IMR-90 (cell line): Measurements from ENCODE around the gene PROKR2. TPM values are rescaled to one million over a fixed set of nuclear protein-coding genes. Genes with fewer than 3 reads are reported as not detected.

ENCODE experiments used
- ATAC-seq: fragments of 200-7000 bp; cut with Tn5 transposase; 2 replicates; pipeline ENCODE4 v1.9.1; 2020; ENCODE audit warnings: low read depth, mild to moderate bottlenecking, moderate library complexity
- BruUV-seq: library from RNA; stranded (reverse); fragments of 400-500 nt; replicated peaks from 2 replicates; lab custom pipeline; 2021; lab: Mats Ljungman, UMichigan
- CTCF ChIA-PET: fragments of 300-600 bp; formaldehyde crosslinking; extraction: SDS; loops from one replicate; lab custom pipeline; 2021; ENCODE audit warnings: antibody characterized with exemption; lab: Yijun Ruan, JAX
- POLR2A ChIA-PET: fragments of 300-600 bp; sonication (Branson Sonifier 250); formaldehyde crosslinking; loops from one replicate; lab custom pipeline; 2022; ENCODE audit warnings: antibody characterized with exemption; ENCODE audit not compliant: unreplicated experiment; lab: Charles Lee
- DNase-seq: peaks from one replicate; pipeline ENCODE4 v3.0.0; 2013
- H2AFZ ChIP-seq: replicated peaks from 2 replicates; pipeline ENCODE3; 2013; ENCODE audit warnings: low read length, mild to moderate bottlenecking; ENCODE audit not compliant: poor library complexity
- H2AK5ac ChIP-seq: 2 replicates; pipeline ENCODE4 v1.6.1; 2013; ENCODE audit warnings: low read depth, low read length, inconsistent platforms
- H2AK9ac ChIP-seq: replicated peaks from 2 replicates; pipeline ENCODE3; 2013; ENCODE audit warnings: mild to moderate bottlenecking, low read depth, low read length, moderate library complexity; ENCODE audit not compliant: poor library complexity
- H2BK120ac ChIP-seq: 2 replicates; pipeline ENCODE4 v1.6.1; 2013; ENCODE audit warnings: low read depth, low read length, inconsistent platforms
- H2BK15ac ChIP-seq: 3 replicates; pipeline ENCODE4 v1.6.1; 2013; ENCODE audit warnings: low read depth, low read length, inconsistent platforms
- H2BK20ac ChIP-seq: 2 replicates; pipeline ENCODE4 v1.6.1; 2013; ENCODE audit warnings: low read depth, mild to moderate bottlenecking, inconsistent platforms, low read length, moderate library complexity
- H2BK5ac ChIP-seq: 2 replicates; pipeline ENCODE4 v1.6.1; 2013; ENCODE audit warnings: mild to moderate bottlenecking, low read depth, low read length, inconsistent platforms; ENCODE audit not compliant: poor library complexity, severe bottlenecking
- H3K14ac ChIP-seq: replicated peaks from 2 replicates; pipeline ENCODE4 v1.6.1; 2013; ENCODE audit warnings: low read depth, low read length, inconsistent platforms
- H3K18ac ChIP-seq: 2 replicates; pipeline ENCODE4 v1.6.1; 2013; ENCODE audit warnings: low read depth, low read length, control low read depth
- H3K23ac ChIP-seq: 2 replicates; pipeline ENCODE4 v1.6.1; 2013; ENCODE audit warnings: low read depth, low read length, inconsistent platforms
- H3K27ac ChIP-seq: 2 replicates; pipeline ENCODE4 v1.5.1; 2013; ENCODE audit warnings: mild to moderate bottlenecking, control low read depth, low read length; ENCODE audit not compliant: insufficient read depth
- H3K27me3 ChIP-seq: 2 replicates; pipeline ENCODE4 v1.6.1; 2013; ENCODE audit warnings: low read length; ENCODE audit not compliant: control insufficient read depth, insufficient read depth
- H3K36me3 ChIP-seq: 2 replicates; pipeline ENCODE4 v1.6.1; 2013; ENCODE audit warnings: low read length, mixed read lengths; ENCODE audit not compliant: control insufficient read depth, insufficient read depth
- H3K4ac ChIP-seq: 2 replicates; pipeline ENCODE4 v1.6.1; 2013; ENCODE audit warnings: low read depth, low read length, inconsistent platforms
- H3K4me1 ChIP-seq: 2 replicates; pipeline ENCODE4 v1.6.1; 2013; ENCODE audit warnings: low read length, mixed read lengths; ENCODE audit not compliant: control insufficient read depth, insufficient read depth
- H3K4me2 ChIP-seq: 2 replicates; pipeline ENCODE4 v1.6.1; 2013; ENCODE audit warnings: low read depth, mild to moderate bottlenecking, control low read depth, low read length, moderate library complexity
- H3K4me3 ChIP-seq: 2 replicates; pipeline ENCODE4 v1.5.1; 2013; ENCODE audit warnings: low read depth, mild to moderate bottlenecking, control low read depth, low read length, moderate library complexity; ENCODE audit not compliant: insufficient read depth
- H3K56ac ChIP-seq: 2 replicates; pipeline ENCODE4 v1.6.1; 2013; ENCODE audit warnings: low read length, inconsistent platforms; ENCODE audit not compliant: insufficient read depth; ENCODE audit errors: extremely low read depth
- H3K79me1 ChIP-seq, 2 experiments: 2 replicates each; pipeline ENCODE4 v1.6.1; 2013; ENCODE audit warnings: low read length in 2 of 2, inconsistent platforms in 1 of 2, low read depth in 1 of 2
- H3K9ac ChIP-seq: 2 replicates; pipeline ENCODE4 v1.6.1; 2013; ENCODE audit warnings: low read depth, low read length, control low read depth
- H3K9me1 ChIP-seq: 2 replicates; pipeline ENCODE4 v1.6.1; 2013; ENCODE audit warnings: low read length, inconsistent platforms; ENCODE audit not compliant: insufficient read depth
- H3K9me3 ChIP-seq: 2 replicates; pipeline ENCODE4 v1.6.1; 2013; ENCODE audit warnings: low read length; ENCODE audit not compliant: control insufficient read depth, insufficient read depth
- H4K20me1 ChIP-seq: 2 replicates; pipeline ENCODE4 v1.6.1; 2013; ENCODE audit warnings: low read length, inconsistent platforms; ENCODE audit not compliant: insufficient read depth
- H4K5ac ChIP-seq: 2 replicates; pipeline ENCODE4 v1.6.1; 2013; ENCODE audit warnings: mild to moderate bottlenecking, low read depth, low read length, control low read depth
- H4K8ac ChIP-seq, 2 experiments: 2 replicates each; pipeline ENCODE4 v1.6.1; 2013; ENCODE audit warnings: low read depth in 2 of 2, low read length in 2 of 2, control low read depth in 1 of 2, inconsistent platforms in 1 of 2
- H4K91ac ChIP-seq: 2 replicates; pipeline ENCODE4 v1.6.1; 2013; ENCODE audit warnings: low read depth, low read length, inconsistent platforms; ENCODE audit not compliant: insufficient read depth
- BHLHE40 ChIP-seq: fragments of 150-350 bp; IDR thresholded peaks from 2 replicates; pipeline ENCODE4 v1.6.1; 2016; ENCODE audit warnings: mild to moderate bottlenecking, low read depth, low read length
- CHD1 ChIP-seq: IDR thresholded peaks from 2 replicates; pipeline ENCODE4 v1.6.1; 2012; ENCODE audit warnings: low read depth, low read length, improper control_type of control experiment
- CTCF ChIP-seq: conservative IDR thresholded peaks from 2 replicates; pipeline ENCODE4 v1.5.1; 2012; ENCODE audit warnings: mild to moderate bottlenecking, low read depth, low read length, improper control_type of control experiment
- ELK1 ChIP-seq: fragments of 150-350 bp; IDR thresholded peaks from 2 replicates; pipeline ENCODE4 v1.6.1; 2016; ENCODE audit warnings: low read depth, mild to moderate bottlenecking, low read length, moderate library complexity, borderline replicate concordance
- FOS ChIP-seq: fragments of 150-350 bp; IDR thresholded peaks from 2 replicates; pipeline ENCODE4 v1.6.1; 2016; ENCODE audit warnings: low read depth, low read length
- MAFK ChIP-seq: IDR thresholded peaks from 2 replicates; pipeline ENCODE4 v1.6.1; 2012; ENCODE audit warnings: low read depth, low read length, improper control_type of control experiment
- MXI1 ChIP-seq: IDR thresholded peaks from 2 replicates; pipeline ENCODE4 v1.6.1; 2012; ENCODE audit warnings: low read depth, mild to moderate bottlenecking, low read length, moderate library complexity, borderline replicate concordance
- RAD21 ChIP-seq: IDR thresholded peaks from 2 replicates; pipeline ENCODE4 v1.6.1; 2012; ENCODE audit warnings: low read length, improper control_type of control experiment
- RCOR1 ChIP-seq: IDR thresholded peaks from 2 replicates; pipeline ENCODE4 v1.6.1; 2012; ENCODE audit warnings: mild to moderate bottlenecking, low read length, improper control_type of control experiment; ENCODE audit not compliant: insufficient replicate concordance
- USF2 ChIP-seq: fragments of 150-350 bp; IDR thresholded peaks from 2 replicates; pipeline ENCODE4 v1.6.1; 2017; ENCODE audit warnings: mild to moderate bottlenecking, antibody characterized with exemption, low read length, low read depth
- WGBS, 2 experiments: methylation state at CpG; one replicate each; pipeline versions ENCODE4 v1.1.5 to v1.1.7; 2013; ENCODE audit warnings: missing lambda C conversion rate in 2 of 2; ENCODE audit not compliant: insufficient read length in 1 of 2; ENCODE audit errors: extremely low coverage in 2 of 2; 5-methylcytosine and 5-hydroxymethylcytosine counted together
- dilution Hi-C: fragments of 300-500 bp; cut with HindIII; formaldehyde crosslinking; loops from one replicate; pipeline ENCODE4 v1.14.3; 2018; ENCODE audit warnings: low sequenced_read_pairs; ENCODE audit not compliant: unreplicated experiment
- in situ Hi-C: fragments of 300-500 bp; cut with MboI; formaldehyde crosslinking; loops from 3 replicates; pipeline ENCODE4 v1.14.3; 2019; ENCODE audit warnings: low sequenced_read_pairs, inconsistent platforms, mixed read lengths
- intact Hi-C: fragments of 100-400 bp; cut with micrococcal nuclease; formaldehyde crosslinking; loops from 2 replicates; pipeline ENCODE4 v1.10.0; 2022
- polyA plus RNA-seq, 3 experiments: library from polyadenylated mRNA; depleted of rRNA; stranded (reverse); fragments of >200 nt; gene quantifications; 2 replicates each; pipeline ENCODE4 v1.2.3, GENCODE V29; 2012; ENCODE audit warnings: low replicate concordance in 1 of 3
- total RNA-seq: library from RNA; depleted of rRNA; stranded (reverse); fragments of >200 nt; gene quantifications from 2 replicates; pipeline ENCODE4 v1.2.3, GENCODE V29; 2012

PROKR2 gene
- total and polyA plus RNA-seq, 2 of the 4 experiments (the other 2 are of a cell fraction) = not detected

- H3K9me1 ChIP-seq = no peaks in the 10 kb centered on the region
- H4K5ac ChIP-seq = no peak overlapping the region
- H3K36me3 ChIP-seq = no peaks in the 10 kb centered on the region
- in situ Hi-C loops (no loop called here), intact Hi-C loops (no loop called here), dilution Hi-C loops (no loop called here)
- ChIA-PET POLR2A (no interaction called here), CTCF (no interaction called here)
- TF ChIP-seq MAFK (no peak), RAD21 (no peak), CTCF (no peak), RCOR1 (no peak), MXI1 (no peak), USF2 (no peak), CHD1 (no peak), ELK1 (no peak), BHLHE40 (no peak), FOS (no peak)
- H2AK9ac ChIP-seq = no peak overlapping the region
- no peak for DNase-seq
- H2AFZ ChIP-seq = no peak overlapping the region
- no peak overlapping the region for H2BK120ac ChIP-seq
- no peak overlapping the region for H3K4me2 ChIP-seq
- H3K4me3 ChIP-seq = no peak overlapping the region
- no peaks in the 10 kb centered on the region for H3K9me3 ChIP-seq
- H2AK5ac ChIP-seq = no peak overlapping the region
- no peak overlapping the region for H3K18ac ChIP-seq
- H2BK15ac ChIP-seq = no peak overlapping the region
- H3K9ac ChIP-seq = no peak overlapping the region
- H3K79me1 ChIP-seq = no peaks in the 10 kb centered on the region
- ATAC-seq = no peak
- H2BK20ac ChIP-seq = no peak overlapping the region
- H3K27me3 ChIP-seq = peaks cover 1% of the 10 kb centered on the region; the same call in 1 of the 2 replicates
- no peak overlapping the region for H3K14ac ChIP-seq
- no peak overlapping the region for H2BK5ac ChIP-seq
- WGBS, 2 experiments = no CpG with 5 or more reads among the region's 3 CpGs
- no peak overlapping the region for H3K4ac ChIP-seq
- H3K56ac ChIP-seq = no peak overlapping the region
- no peak overlapping the region for H3K23ac ChIP-seq
- no peak overlapping the region for H4K91ac ChIP-seq
- H3K4me1 ChIP-seq = no peaks in the 10 kb centered on the region
- BruUV-seq = no TSS peak
- no peak overlapping the region for H4K8ac ChIP-seq
- no peak overlapping the region for H3K27ac ChIP-seq
- H4K20me1 ChIP-seq = no peaks in the 10 kb centered on the region
Observed at GRCh38 chr20:5331340-5331739, 14.6 kb upstream of the PROKR2 start.
